Smooth muscle cell (in vitro differentiated cells): ENCODE measurements around the gene SMPX. TPM values are rescaled to one million over a fixed set of nuclear protein-coding genes. Genes with fewer than 3 reads are reported as not detected.

Source experiments
- DNase-seq: peaks from one replicate; lab custom pipeline; 2025; ENCODE audit not compliant: unreplicated experiment; lab: John Stamatoyannopoulos, UW
- H2AFZ ChIP-seq: fragments of 200-600 bp; sonication (generic); 2 replicates; pipeline ENCODE4 v1.6.0; 2016; ENCODE audit warnings: antibody characterized with exemption, low read depth, mild to moderate bottlenecking
- H3F3A ChIP-seq: fragments of 200-600 bp; sonication (generic); 2 replicates; pipeline ENCODE4 v1.6.0; 2017; ENCODE audit warnings: antibody characterized with exemption, low read depth
- H3K27ac ChIP-seq: fragments of 200-600 bp; sonication (generic); 2 replicates; pipeline ENCODE4 v1.5.1; 2016; ENCODE audit warnings: low read depth, mild to moderate bottlenecking
- H3K27me3 ChIP-seq: fragments of 200-600 bp; sonication (generic); 2 replicates; pipeline ENCODE4 v1.6.1; 2016; ENCODE audit warnings: low read depth, mild to moderate bottlenecking
- H3K36me3 ChIP-seq: fragments of 200-600 bp; sonication (generic); 2 replicates; pipeline ENCODE4 v1.5.1; 2016; ENCODE audit warnings: low read depth
- H3K4me1 ChIP-seq: fragments of 200-600 bp; sonication (generic); 2 replicates; pipeline ENCODE4 v1.5.1; 2016; ENCODE audit warnings: low read depth
- H3K4me2 ChIP-seq: fragments of 200-600 bp; sonication (generic); 2 replicates; pipeline ENCODE4 v1.6.0; 2016; ENCODE audit warnings: mild to moderate bottlenecking
- H3K4me3 ChIP-seq: fragments of 200-600 bp; sonication (generic); 2 replicates; pipeline ENCODE4 v1.5.1; 2016; ENCODE audit warnings: mild to moderate bottlenecking
- H3K79me2 ChIP-seq: fragments of 200-600 bp; sonication (generic); 2 replicates; pipeline ENCODE4 v1.6.0; 2016; ENCODE audit warnings: low read depth, mild to moderate bottlenecking
- H3K9ac ChIP-seq: fragments of 200-600 bp; sonication (generic); 2 replicates; pipeline ENCODE4 v1.6.0; 2016; ENCODE audit warnings: low read depth
- H3K9me3 ChIP-seq: fragments of 200-600 bp; sonication (generic); replicated peaks from 2 replicates; pipeline ENCODE4 v1.5.1; 2016; ENCODE audit warnings: low read depth
- H4K20me1 ChIP-seq: fragments of 200-600 bp; sonication (generic); 2 replicates; pipeline ENCODE4 v1.6.0; 2016; ENCODE audit warnings: low read depth
- CTCF ChIP-seq: fragments of 200-600 bp; sonication (generic); IDR thresholded peaks from 2 replicates; pipeline ENCODE4 v1.5.1; 2017; ENCODE audit warnings: borderline replicate concordance, mild to moderate bottlenecking, antibody characterized with exemption; ENCODE audit not compliant: insufficient read depth, poor library complexity, severe bottlenecking
- WGBS: methylation state at CpG from one replicate; pipeline ENCODE4 v1.1.7; 2016; ENCODE audit warnings: low lambda C conversion rate; 5-methylcytosine and 5-hydroxymethylcytosine counted together
- polyA plus RNA-seq: library from polyadenylated mRNA; unstranded; fragments of >200 nt; fragmentation: Nextera tagmentation; extraction: Ambion mirVana; gene quantifications from 2 replicates; pipeline ENCODE4 v1.2.1, GENCODE V29; 2016
- total RNA-seq: library from RNA; depleted of rRNA; stranded (reverse); fragments of >200 nt; gene quantifications from 2 replicates; pipeline ENCODE4 v1.2.3, GENCODE V29; 2014

The SMPX gene
- total and polyA plus RNA-seq, 2 experiments from 2014 or later: 0.37 TPM; not detected in 1

- no peaks in the 10 kb centered on the region for H3K9me3 ChIP-seq
- H3K27me3 ChIP-seq: no peaks in the 10 kb centered on the region
- no peaks in the 10 kb centered on the region for H3K79me2 ChIP-seq
- no peaks in the 10 kb centered on the region for H3F3A ChIP-seq
- no peak overlapping the region for H3K9ac ChIP-seq
- no peak overlapping the region for H2AFZ ChIP-seq
- no peaks in the 10 kb centered on the region for H3K36me3 ChIP-seq
- H3K27ac ChIP-seq: no peak overlapping the region
- H4K20me1 ChIP-seq: no peaks in the 10 kb centered on the region
- TF ChIP-seq CTCF: no peak
- no peak overlapping the region for H3K4me2 ChIP-seq
- 55% methylated on average over 2 of the region's 2 CpGs for WGBS
- H3K4me1 ChIP-seq: no peaks in the 10 kb centered on the region
- no peak for DNase-seq
- H3K4me3 ChIP-seq: no peak overlapping the region
Measured at GRCh38 chrX:21715337-21715736, 42.6 kb downstream of the SMPX start.

- no peak overlapping the region for H3K27ac ChIP-seq
- no peaks in the 10 kb centered on the region for H3K4me1 ChIP-seq
- WGBS: 73% methylated on average over 2 of the region's 2 CpGs
- H3K4me3 ChIP-seq: no peak overlapping the region
- no peaks in the 10 kb centered on the region for H3K27me3 ChIP-seq
- H3K9ac ChIP-seq: no peak overlapping the region
- no peaks in the 10 kb centered on the region for H3F3A ChIP-seq
- H4K20me1 ChIP-seq: no peaks in the 10 kb centered on the region
- no peak overlapping the region for H2AFZ ChIP-seq
- no peaks in the 10 kb centered on the region for H3K36me3 ChIP-seq
- no peaks in the 10 kb centered on the region for H3K79me2 ChIP-seq
- no peaks in the 10 kb centered on the region for H3K9me3 ChIP-seq
- DNase-seq: no peak
- H3K4me2 ChIP-seq: no peak overlapping the region
- no peak for TF ChIP-seq CTCF
Measured at GRCh38 chrX:21711848-21712197, 46.1 kb downstream of the SMPX start.

GRCh38 chrX:21711129-21711847 is 46.6 kb downstream of the SMPX start:
- DNase-seq: no peak
- Histone ChIP-seq H4K20me1 (no peaks in the 10 kb centered on the region), H2AFZ (no peak overlapping the region), H3K4me2 (no peak overlapping the region), H3K36me3 (no peaks in the 10 kb centered on the region), H3K4me1 (no peaks in the 10 kb centered on the region), H3K9ac (no peak overlapping the region), H3K27ac (no peak overlapping the region), H3K4me3 (no peak overlapping the region), H3K79me2 (no peaks in the 10 kb centered on the region), H3K27me3 (no peaks in the 10 kb centered on the region), H3F3A (no peaks in the 10 kb centered on the region), H3K9me3 (no peaks in the 10 kb centered on the region)
- no peak for TF ChIP-seq CTCF
- 79% methylated on average over 7 of the region's 7 CpGs for WGBS

- Histone ChIP-seq H3K9ac (no peak overlapping the region), H3K4me1 (no peaks in the 10 kb centered on the region), H3K4me2 (no peak overlapping the region), H3F3A (no peaks in the 10 kb centered on the region), H3K27me3 (no peaks in the 10 kb centered on the region), H3K36me3 (no peaks in the 10 kb centered on the region), H3K4me3 (no peak overlapping the region), H4K20me1 (no peaks in the 10 kb centered on the region), H3K79me2 (no peaks in the 10 kb centered on the region), H3K9me3 (no peaks in the 10 kb centered on the region), H3K27ac (no peak overlapping the region), H2AFZ (no peak overlapping the region)
- no peak for DNase-seq
- no peak for TF ChIP-seq CTCF
Measured at GRCh38 chrX:21708116-21708515, 49.8 kb downstream of the SMPX start.
